VCaP (cell line): ENCODE results near the gene IL12A.
A peak's percentile ranks its signal among the peaks of the same experiment; 100 is the strongest.

Experiments used
- H3K27ac ChIP-seq: fragments of 450-650 bp; 2 replicates; pipeline ENCODE4 v1.5.1; 2017
- TF ChIP-seq, protein P1 (sequence below): fragments of 450-650 bp; conservative IDR thresholded peaks from 2 replicates; pipeline ENCODE4 v1.5.1; 2017; ENCODE audit warnings: mild to moderate bottlenecking, moderate library complexity

IL12A gene

DNA sequence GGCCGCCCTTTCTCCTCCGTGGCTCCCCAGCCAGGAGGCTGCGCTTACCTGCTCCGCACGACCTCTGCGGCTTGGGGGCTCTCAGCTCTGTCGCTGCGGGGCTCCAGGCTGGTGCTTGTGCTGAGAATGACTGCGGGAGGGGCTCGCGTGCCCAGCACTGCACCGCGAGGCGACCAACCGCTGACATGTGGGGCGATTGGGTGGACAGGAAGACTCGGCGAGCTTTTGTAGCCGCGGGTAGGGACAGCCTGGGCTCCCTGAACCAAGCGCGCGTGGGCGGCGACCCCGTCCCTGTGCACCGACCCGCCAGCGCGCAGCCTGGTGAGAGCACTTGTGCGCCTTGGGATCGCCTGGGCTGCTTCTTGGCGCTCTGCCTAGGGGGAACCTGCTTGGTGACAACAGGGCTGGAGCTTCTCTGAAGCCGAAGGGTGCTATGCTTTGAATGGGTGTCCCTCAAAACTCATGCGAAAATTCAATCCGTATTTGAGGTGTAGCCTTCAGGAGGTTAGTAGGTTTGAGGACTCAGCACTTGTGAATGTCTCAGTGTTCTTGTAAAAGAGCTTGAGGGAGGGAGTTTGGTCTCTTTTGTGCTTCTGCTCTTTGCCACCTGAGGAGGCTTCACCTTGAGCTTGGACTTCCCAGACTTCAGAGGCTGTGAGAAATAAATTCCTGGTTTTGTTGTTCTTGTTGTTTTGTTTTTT, 50.4 kb downstream of the IL12A start:
- TF ChIP-seq, protein P1, sequence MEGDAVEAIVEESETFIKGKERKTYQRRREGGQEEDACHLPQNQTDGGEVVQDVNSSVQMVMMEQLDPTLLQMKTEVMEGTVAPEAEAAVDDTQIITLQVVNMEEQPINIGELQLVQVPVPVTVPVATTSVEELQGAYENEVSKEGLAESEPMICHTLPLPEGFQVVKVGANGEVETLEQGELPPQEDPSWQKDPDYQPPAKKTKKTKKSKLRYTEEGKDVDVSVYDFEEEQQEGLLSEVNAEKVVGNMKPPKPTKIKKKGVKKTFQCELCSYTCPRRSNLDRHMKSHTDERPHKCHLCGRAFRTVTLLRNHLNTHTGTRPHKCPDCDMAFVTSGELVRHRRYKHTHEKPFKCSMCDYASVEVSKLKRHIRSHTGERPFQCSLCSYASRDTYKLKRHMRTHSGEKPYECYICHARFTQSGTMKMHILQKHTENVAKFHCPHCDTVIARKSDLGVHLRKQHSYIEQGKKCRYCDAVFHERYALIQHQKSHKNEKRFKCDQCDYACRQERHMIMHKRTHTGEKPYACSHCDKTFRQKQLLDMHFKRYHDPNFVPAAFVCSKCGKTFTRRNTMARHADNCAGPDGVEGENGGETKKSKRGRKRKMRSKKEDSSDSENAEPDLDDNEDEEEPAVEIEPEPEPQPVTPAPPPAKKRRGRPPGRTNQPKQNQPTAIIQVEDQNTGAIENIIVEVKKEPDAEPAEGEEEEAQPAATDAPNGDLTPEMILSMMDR = no peak

DNA sequence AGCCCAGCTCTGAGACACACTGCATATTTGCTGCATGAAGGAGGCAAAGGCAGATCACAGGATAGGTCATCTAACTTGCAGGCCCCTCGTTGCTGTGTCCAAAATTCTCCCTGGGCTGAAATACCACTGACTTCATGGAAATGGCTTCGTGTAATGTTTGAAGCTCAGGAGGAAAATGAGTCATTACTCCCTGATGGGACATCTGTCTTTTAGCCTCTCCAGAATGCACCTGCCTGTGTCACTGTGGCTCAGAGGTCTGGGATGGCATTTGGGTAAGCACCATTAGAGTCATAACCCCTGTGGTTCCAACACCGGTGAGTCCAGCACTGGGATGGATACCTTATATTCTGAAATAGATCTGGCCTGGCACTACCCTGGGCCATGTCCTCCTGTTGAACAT, 51.5 kb downstream of the IL12A start:
- TF ChIP-seq, protein P1 = no peak

More for the DNA sequence above, 50.4 kb downstream of the IL12A start:
- H3K27ac ChIP-seq = peak overlapping the region; percentile 55; the same call in 1 of the 2 replicates

DNA sequence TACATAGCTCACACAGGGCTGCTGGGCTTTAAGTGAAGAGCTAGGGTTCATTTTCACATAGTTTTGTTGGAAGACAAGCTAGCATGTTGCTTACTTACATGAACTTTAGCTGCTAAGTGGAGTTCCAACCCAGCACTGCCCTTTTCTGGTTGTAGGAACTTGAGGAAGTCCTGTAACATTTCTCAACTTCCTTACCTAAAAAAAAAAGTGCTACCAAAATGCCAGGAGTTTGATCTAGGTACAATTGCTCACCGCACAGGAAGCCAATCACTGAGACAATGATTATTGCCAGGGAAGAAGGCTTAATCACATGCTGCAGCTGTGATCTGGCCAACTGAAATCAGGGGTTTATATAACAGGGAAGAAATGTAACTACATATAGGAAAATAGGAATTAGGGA, 52.8 kb downstream of the IL12A start:
- TF ChIP-seq, protein P1 = no peak

More for the DNA sequence above, 51.5 kb downstream of the IL12A start:
- no peak overlapping the region for H3K27ac ChIP-seq

DNA sequence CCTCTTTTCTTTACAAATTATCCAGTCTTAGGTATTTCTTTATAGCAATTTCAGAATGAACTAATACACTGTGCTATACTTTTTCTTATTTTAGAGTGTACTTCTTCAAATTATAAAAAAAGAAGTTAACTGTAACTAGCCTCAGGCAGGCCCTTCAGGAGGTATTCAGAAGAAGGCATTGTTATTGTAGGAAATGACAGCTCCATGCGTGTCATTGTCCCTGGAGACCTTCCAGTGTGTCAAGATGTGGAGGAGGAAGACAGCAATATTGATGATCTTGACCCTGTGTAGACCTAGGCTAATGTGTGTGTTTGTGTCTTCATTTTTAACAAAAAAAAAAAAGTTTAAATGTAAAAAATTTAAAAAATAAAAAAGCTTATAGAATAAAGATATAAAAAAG, 55.5 kb downstream of the IL12A start:
- no peak overlapping the region for H3K27ac ChIP-seq
- TF ChIP-seq, protein P1 = no peak

More for the DNA sequence above, 52.8 kb downstream of the IL12A start:
- no peak overlapping the region for H3K27ac ChIP-seq
